CD14-positive monocyte (primary cell): ENCODE results near the gene PHC2. TPM values are rescaled to one million over a fixed set of nuclear protein-coding genes. Genes with fewer than 3 reads are reported as not detected.

Source experiments
- DNase-seq, 3 donors: peaks; one replicate each; pipeline ENCODE4 v3.0.0-alpha.2; 2011 to 2022
- H2AFZ ChIP-seq: 2 replicates; pipeline ENCODE4 v1.6.0; 2012; ENCODE audit warnings: mild to moderate bottlenecking, low read depth, low read length, inconsistent platforms; ENCODE audit not compliant: insufficient read depth, poor library complexity, severe bottlenecking
- H3K27ac ChIP-seq, 2 donors: 1 replicate in 1 of 2; 2 replicates in 1 of 2; pipeline ENCODE4 v1.5.1; 2012 to 2013; ENCODE audit warnings: low read length in 2 of 2, control low read depth in 1 of 2, inconsistent platforms in 1 of 2, low read depth in 1 of 2, mild to moderate bottlenecking in 1 of 2
- H3K27me3 ChIP-seq, 2 donors: one replicate each; pipeline versions ENCODE4 v1.6.0 to v1.6.1; 2011 to 2013; ENCODE audit warnings: low read length in 2 of 2; ENCODE audit not compliant: control insufficient read depth in 2 of 2, insufficient read depth in 2 of 2
- H3K36me3 ChIP-seq, 2 donors: replicated peaks in 1 of 2; 1 replicate in 1 of 2; 2 replicates in 1 of 2; pipeline versions ENCODE4 v1.5.1 to v1.6.1; 2012 to 2013; ENCODE audit warnings: low read length in 2 of 2, control low read depth in 1 of 2, inconsistent platforms in 1 of 2, mild to moderate bottlenecking in 1 of 2; ENCODE audit not compliant: insufficient read depth in 2 of 2, control insufficient read depth in 1 of 2
- H3K4me1 ChIP-seq, 2 donors: 1 replicate in 1 of 2; 2 replicates in 1 of 2; pipeline versions ENCODE4 v1.5.1 to v1.6.1; 2012 to 2013; ENCODE audit warnings: low read length in 2 of 2, control low read depth in 1 of 2, inconsistent platforms in 1 of 2, mild to moderate bottlenecking in 1 of 2, moderate library complexity in 1 of 2; ENCODE audit not compliant: insufficient read depth in 2 of 2, control insufficient read depth in 1 of 2
- H3K4me2 ChIP-seq: replicated peaks from 2 replicates; pipeline ENCODE3; 2012; ENCODE audit warnings: low read length, moderate library complexity, mild to moderate bottlenecking; ENCODE audit not compliant: poor library complexity, severe bottlenecking; ENCODE audit errors: extremely low read depth
- H3K4me3 ChIP-seq, 3 experiments: fragments of 200-600 bp in 1 of 3; sonication (generic) in 1 of 3; replicated peaks in 1 of 3; 1 replicate in 2 of 3; 2 replicates in 1 of 3; pipeline ENCODE4 v1.5.1; 2011 to 2013; ENCODE audit warnings: low read length in 3 of 3, mild to moderate bottlenecking in 3 of 3, control low read depth in 2 of 3, low read depth in 2 of 3, inconsistent platforms in 1 of 3, moderate library complexity in 1 of 3
- H3K79me2 ChIP-seq: 2 replicates; pipeline ENCODE4 v1.6.0; 2012; ENCODE audit warnings: mild to moderate bottlenecking, control low read depth, inconsistent platforms, low read length, moderate library complexity; ENCODE audit not compliant: insufficient read depth
- H3K9ac ChIP-seq: 2 replicates; pipeline ENCODE4 v1.6.0; 2017; ENCODE audit warnings: low read length, mild to moderate bottlenecking; ENCODE audit not compliant: insufficient read depth, poor library complexity, severe bottlenecking
- H3K9me3 ChIP-seq, 2 donors: replicated peaks in 1 of 2; 1 replicate in 1 of 2; 2 replicates in 1 of 2; pipeline versions ENCODE4 v1.5.1 to v1.6.1; 2012 to 2013; ENCODE audit warnings: low read length in 2 of 2, control low read depth in 1 of 2; ENCODE audit not compliant: control insufficient read depth in 1 of 2, insufficient read depth in 1 of 2
- H4K20me1 ChIP-seq: 2 replicates; pipeline ENCODE4 v1.6.0; 2012; ENCODE audit warnings: mild to moderate bottlenecking, low read length, control low read depth, moderate library complexity; ENCODE audit not compliant: insufficient read depth
- H3K27ac Mint-ChIP-seq, 7 donors: one replicate each; pipeline ENCODE4 v1.8.0; 2020; ENCODE audit warnings: mild to moderate bottlenecking in 7 of 7, mixed read lengths in 7 of 7, moderate library complexity in 6 of 7, inconsistent platforms in 2 of 7
- H3K27me3 Mint-ChIP-seq, 3 donors: one replicate each; pipeline ENCODE4 v1.8.0; 2021 to 2022; ENCODE audit warnings: low read depth in 3 of 3, mild to moderate bottlenecking in 3 of 3, mixed read lengths in 3 of 3, moderate library complexity in 3 of 3, inconsistent platforms in 1 of 3
- H3K36me3 Mint-ChIP-seq, 2 donors: one replicate each; pipeline ENCODE4 v1.8.0; 2020; ENCODE audit warnings: mixed read lengths in 2 of 2, inconsistent platforms in 1 of 2, mild to moderate bottlenecking in 1 of 2
- H3K4me1 Mint-ChIP-seq: one replicate; pipeline ENCODE4 v1.8.0; 2020; ENCODE audit warnings: mild to moderate bottlenecking, mixed read lengths
- H3K4me3 Mint-ChIP-seq, 2 donors: one replicate each; pipeline ENCODE4 v1.8.0; 2020; ENCODE audit warnings: mild to moderate bottlenecking in 2 of 2, mixed read lengths in 2 of 2, moderate library complexity in 1 of 2
- H3K9me3 Mint-ChIP-seq, 7 donors: one replicate each; pipeline ENCODE4 v1.8.0; 2020 to 2022; ENCODE audit warnings: mixed read lengths in 7 of 7, mild to moderate bottlenecking in 6 of 7, moderate library complexity in 6 of 7, inconsistent platforms in 2 of 7
- WGBS: methylation state at CpG from one replicate; pipeline ENCODE4 v1.1.5; 2013; ENCODE audit warnings: missing lambda C conversion rate; ENCODE audit not compliant: insufficient coverage; 5-methylcytosine and 5-hydroxymethylcytosine counted together
- intact Hi-C, 2 donors: fragments of 100-400 bp; cut with micrococcal nuclease; formaldehyde crosslinking; loops; one replicate each; pipeline versions ENCODE4 v1.15.0 to v1.15.1; 2023
- polyA plus RNA-seq, 3 donors: library from polyadenylated mRNA; depleted of rRNA in 1 of 3; unstranded in 2 of 3; stranded (reverse) in 1 of 3; fragments of 300-500 nt in 2 of 3; fragments of >200 nt in 1 of 3; fragmentation: Illumina TruSeq in 2 of 3; gene quantifications; 1 replicate in 2 of 3; 2 replicates in 1 of 3; pipeline ENCODE4 v1.2.3, GENCODE V29; 2012 to 2021
- TF ChIP-seq, protein P1 (sequence below): fragments of 200-600 bp; IDR thresholded peaks from one replicate; pipeline ENCODE4 v1.8.0; 2022; ENCODE audit warnings: antibody characterized with exemption, mild to moderate bottlenecking

Gene PHC2
- polyA plus RNA-seq, 3 donors, result 18.9 to 85.3 (median 53.1) TPM

DNA sequence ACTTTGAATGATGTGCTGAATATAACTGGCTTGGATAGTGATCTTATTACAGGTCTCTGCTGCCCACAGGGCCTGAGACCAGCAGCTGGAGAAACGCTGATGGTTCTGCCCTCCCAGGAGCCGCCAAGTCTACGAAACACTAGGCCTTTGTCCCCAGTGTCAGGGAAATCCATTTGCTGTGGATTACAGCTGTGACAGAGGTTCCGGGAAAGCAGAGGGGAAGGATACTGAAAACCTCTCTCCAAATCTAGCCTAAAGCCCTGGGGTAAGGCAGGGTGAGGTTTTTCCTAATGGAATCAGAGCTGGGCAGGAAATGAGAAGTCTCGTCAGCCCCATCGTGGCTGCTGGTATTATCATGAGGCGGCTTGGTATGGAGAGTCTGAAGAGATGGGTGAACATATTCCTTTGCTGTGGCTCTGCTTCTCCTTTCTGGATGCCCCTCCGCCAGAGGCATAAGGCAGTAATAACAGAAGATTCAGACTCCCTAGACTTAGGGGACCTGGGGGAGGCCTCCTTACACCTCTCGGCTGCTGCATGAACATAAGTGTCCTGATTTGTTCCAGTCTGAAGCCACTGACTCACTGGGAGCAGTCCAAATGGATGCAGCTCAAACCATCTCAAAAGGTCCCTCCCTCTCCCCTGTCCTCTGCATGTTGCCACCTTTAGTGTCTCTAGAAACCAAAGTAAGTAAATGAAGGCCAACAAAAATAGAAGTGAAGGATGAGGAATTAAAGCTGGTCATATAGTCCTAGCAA is 48.1 kb downstream of the PHC2 start:
- no peaks in the 10 kb centered on the region for H3K36me3 ChIP-seq

GRCh38 chr1:33381977-33382376 is 48.9 kb downstream of the PHC2 start:
- H3K9ac ChIP-seq, result no peak overlapping the region
- Mint-ChIP-seq H3K36me3 (no peaks in the 10 kb centered on the region), H3K27me3 (peaks cover 1 to 10% (median 3%) of the 10 kb centered on the region in 3 donors), H3K9me3 (no peaks in the 10 kb centered on the region), H3K4me3 (peak overlapping the region in 1 of 2 donors; percentile 23), H3K4me1 (peaks cover 45% of the 10 kb centered on the region), H3K27ac (no peak overlapping the region)
- peaks cover 26 to 29% of the 10 kb centered on the region in 2 donors for H3K4me1 ChIP-seq
- TF ChIP-seq, protein P1, sequence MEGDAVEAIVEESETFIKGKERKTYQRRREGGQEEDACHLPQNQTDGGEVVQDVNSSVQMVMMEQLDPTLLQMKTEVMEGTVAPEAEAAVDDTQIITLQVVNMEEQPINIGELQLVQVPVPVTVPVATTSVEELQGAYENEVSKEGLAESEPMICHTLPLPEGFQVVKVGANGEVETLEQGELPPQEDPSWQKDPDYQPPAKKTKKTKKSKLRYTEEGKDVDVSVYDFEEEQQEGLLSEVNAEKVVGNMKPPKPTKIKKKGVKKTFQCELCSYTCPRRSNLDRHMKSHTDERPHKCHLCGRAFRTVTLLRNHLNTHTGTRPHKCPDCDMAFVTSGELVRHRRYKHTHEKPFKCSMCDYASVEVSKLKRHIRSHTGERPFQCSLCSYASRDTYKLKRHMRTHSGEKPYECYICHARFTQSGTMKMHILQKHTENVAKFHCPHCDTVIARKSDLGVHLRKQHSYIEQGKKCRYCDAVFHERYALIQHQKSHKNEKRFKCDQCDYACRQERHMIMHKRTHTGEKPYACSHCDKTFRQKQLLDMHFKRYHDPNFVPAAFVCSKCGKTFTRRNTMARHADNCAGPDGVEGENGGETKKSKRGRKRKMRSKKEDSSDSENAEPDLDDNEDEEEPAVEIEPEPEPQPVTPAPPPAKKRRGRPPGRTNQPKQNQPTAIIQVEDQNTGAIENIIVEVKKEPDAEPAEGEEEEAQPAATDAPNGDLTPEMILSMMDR, result no peak
- H3K79me2 ChIP-seq, result no peaks in the 10 kb centered on the region
- H3K9me3 ChIP-seq, result no peaks in the 10 kb centered on the region
- H3K4me3 ChIP-seq, result no peak overlapping the region
- no peaks in the 10 kb centered on the region for H3K27me3 ChIP-seq
- no peak overlapping the region for H2AFZ ChIP-seq
- no peaks in the 10 kb centered on the region for H3K36me3 ChIP-seq
- intact Hi-C loops, result no loop called here
- H3K4me2 ChIP-seq, result no peak overlapping the region
- no peaks in the 10 kb centered on the region for H4K20me1 ChIP-seq
- peak in 1 of 3 donors; percentile 30 for DNase-seq
- H3K27ac ChIP-seq, result no peak overlapping the region
- WGBS, result 0% methylated on average over 4 of the region's 4 CpGs

More for the DNA sequence above, 48.1 kb downstream of the PHC2 start:
- no peaks in the 10 kb centered on the region for H3K79me2 ChIP-seq
- Mint-ChIP-seq H3K36me3 (no peaks in the 10 kb centered on the region), H3K4me1 (peaks cover 44% of the 10 kb centered on the region), H3K4me3 (no peak overlapping the region), H3K9me3 (no peaks in the 10 kb centered on the region), H3K27me3 (peaks cover 1 to 10% (median 3%) of the 10 kb centered on the region in 3 donors), H3K27ac (no peak overlapping the region)
- H3K27ac ChIP-seq, result no peak overlapping the region
- peaks cover 21 to 25% of the 10 kb centered on the region in 2 donors for H3K4me1 ChIP-seq
- H2AFZ ChIP-seq, result no peak overlapping the region
- 62% methylated on average over 3 of the region's 9 CpGs for WGBS
- H3K9ac ChIP-seq, result no peak overlapping the region
- intact Hi-C loops, result no loop called here
- no peak overlapping the region for H3K4me3 ChIP-seq
- no peaks in the 10 kb centered on the region for H3K9me3 ChIP-seq
- TF ChIP-seq, protein P1, result no peak
- DNase-seq, result no peak
- H3K4me2 ChIP-seq, result no peak overlapping the region
- H3K27me3 ChIP-seq, result no peaks in the 10 kb centered on the region
- no peaks in the 10 kb centered on the region for H4K20me1 ChIP-seq
